ENCODE data around the gene RPN1. TPM values are rescaled to one million over a fixed set of nuclear protein-coding genes. Genes with fewer than 3 reads are reported as not detected.

Gene RPN1
- total and polyA plus RNA-seq, 2 donors (not counting 3 experiments of a cell fraction or from before 2014, with no cell fraction given), result 250 to 266 TPM

DNA sequence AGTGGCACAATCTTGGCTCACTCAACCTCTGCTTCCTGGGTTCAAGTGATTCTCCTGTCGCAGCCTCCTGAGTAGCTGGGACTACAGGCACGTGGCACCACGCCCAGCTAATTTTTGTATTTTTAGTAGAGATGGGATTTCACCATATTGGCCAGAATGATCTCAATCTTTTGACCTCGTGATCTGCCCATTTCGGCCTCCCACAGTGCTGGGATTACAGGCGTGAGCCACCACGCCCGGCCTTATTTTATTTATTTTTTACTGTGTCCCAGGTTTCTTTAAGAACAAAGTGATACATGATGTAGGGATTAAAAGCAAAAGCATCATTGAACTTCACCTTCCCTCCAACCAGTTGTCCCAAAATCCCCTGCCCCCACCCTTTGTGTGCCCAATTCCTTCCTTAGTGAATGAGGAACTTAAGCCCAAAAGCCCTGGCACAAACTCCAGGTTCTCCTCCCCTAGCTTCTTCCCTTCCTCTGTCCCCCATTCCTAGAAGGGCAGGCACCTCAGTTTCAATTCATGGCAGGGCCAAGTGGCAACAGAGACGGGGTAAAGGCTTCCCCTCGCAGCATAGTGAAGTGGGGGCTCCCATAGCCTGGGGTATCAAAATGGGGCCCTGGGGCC lies 23.7 kb upstream of the RPN1 start:
- Histone ChIP-seq H3K79me2 (ENCODE audit: control insufficient read depth, insufficient read depth, low read length) (no peaks in the 10 kb centered on the region), H2AFZ (ENCODE audit: low read depth, low read length) (no peak overlapping the region), H3K9me3 (replicated peaks; ENCODE audit: control insufficient read depth, insufficient read depth, low read length) (no peaks in the 10 kb centered on the region), H3K36me3 (ENCODE audit: control insufficient read depth in 2 of 2, extremely low read depth in 1 of 2, insufficient read depth in 2 of 2, low read length in 2 of 2) (no peaks in the 10 kb centered on the region), H3K9ac (replicated peaks; ENCODE audit: extremely low read depth, insufficient read depth, low read length) (no peak overlapping the region), H3K9me1 (replicated peaks; ENCODE audit: control insufficient read depth, extremely low read depth, insufficient read depth, low read length) (no peaks in the 10 kb centered on the region), H3K4me3 (replicated peaks in 1 of 3; ENCODE audit: insufficient read depth in 1 of 3, low read depth in 1 of 3, low read length in 3 of 3) (no peak overlapping the region), H3K4me2 (ENCODE audit: insufficient read depth, low read length) (no peak overlapping the region), H4K20me1 (replicated peaks; ENCODE audit: control insufficient read depth, extremely low read depth, insufficient read depth, low read length) (no peaks in the 10 kb centered on the region), H3K27me3 (ENCODE audit: control insufficient read depth in 2 of 2, insufficient read depth in 2 of 2, low read length in 2 of 2) (no peaks in the 10 kb centered on the region), H3K4me1 (ENCODE audit: control insufficient read depth, extremely low read depth, insufficient read depth, low read length) (no peaks in the 10 kb centered on the region), H3K27ac (ENCODE audit: insufficient read depth, low read depth, low read length) (no peak overlapping the region)
- dilution Hi-C loops (cut with MboI; ENCODE audit: extremely low pct_ligation_motif_present, low sequenced_read_pairs) (no loop called here), intact Hi-C loops (cut with micrococcal nuclease) (no loop called here)
- DNase-seq (ENCODE audit: low read depth, low spot score) (no peak), FAIRE-seq (no peak)
- CTCF ChIA-PET, result interaction anchor here (0.6 kb wide), 1 partner anchor 9 kb away, joined by 3 read pairs; no protein-coding TSS in a partner anchor
- no TSS peak for BruUV-seq (replicated peaks)
- POLR2A ChIA-PET, result no interaction called here
- TF ChIP-seq POLR2AphosphoS5 (IDR thresholded peaks at IDR 0.05; ENCODE audit: insufficient read depth, low read depth, low read length), result no peak
- no peak for TF ChIP-seq MYC (IDR thresholded peaks at IDR 0.05; ENCODE audit: low read depth, low read length)
- no peak for TF ChIP-seq FOS (IDR thresholded peaks at IDR 0.05; ENCODE audit: borderline replicate concordance, insufficient read depth, low read length)
- no peak for TF ChIP-seq POLR2A (IDR thresholded peaks at IDR 0.05; ENCODE audit: low read depth, low read length)
- TF ChIP-seq EZH2 (IDR thresholded peaks at IDR 0.05; ENCODE audit: borderline replicate concordance, low read depth, low read length, severe bottlenecking), result no peak
- TF ChIP-seq, protein P1, sequence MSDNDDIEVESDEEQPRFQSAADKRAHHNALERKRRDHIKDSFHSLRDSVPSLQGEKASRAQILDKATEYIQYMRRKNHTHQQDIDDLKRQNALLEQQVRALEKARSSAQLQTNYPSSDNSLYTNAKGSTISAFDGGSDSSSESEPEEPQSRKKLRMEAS (IDR thresholded peaks at IDR 0.05; ENCODE audit: insufficient read depth, insufficient read length), result no peak
- TF ChIP-seq, protein P2, sequence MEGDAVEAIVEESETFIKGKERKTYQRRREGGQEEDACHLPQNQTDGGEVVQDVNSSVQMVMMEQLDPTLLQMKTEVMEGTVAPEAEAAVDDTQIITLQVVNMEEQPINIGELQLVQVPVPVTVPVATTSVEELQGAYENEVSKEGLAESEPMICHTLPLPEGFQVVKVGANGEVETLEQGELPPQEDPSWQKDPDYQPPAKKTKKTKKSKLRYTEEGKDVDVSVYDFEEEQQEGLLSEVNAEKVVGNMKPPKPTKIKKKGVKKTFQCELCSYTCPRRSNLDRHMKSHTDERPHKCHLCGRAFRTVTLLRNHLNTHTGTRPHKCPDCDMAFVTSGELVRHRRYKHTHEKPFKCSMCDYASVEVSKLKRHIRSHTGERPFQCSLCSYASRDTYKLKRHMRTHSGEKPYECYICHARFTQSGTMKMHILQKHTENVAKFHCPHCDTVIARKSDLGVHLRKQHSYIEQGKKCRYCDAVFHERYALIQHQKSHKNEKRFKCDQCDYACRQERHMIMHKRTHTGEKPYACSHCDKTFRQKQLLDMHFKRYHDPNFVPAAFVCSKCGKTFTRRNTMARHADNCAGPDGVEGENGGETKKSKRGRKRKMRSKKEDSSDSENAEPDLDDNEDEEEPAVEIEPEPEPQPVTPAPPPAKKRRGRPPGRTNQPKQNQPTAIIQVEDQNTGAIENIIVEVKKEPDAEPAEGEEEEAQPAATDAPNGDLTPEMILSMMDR (IDR thresholded peaks at IDR 0.05; ENCODE audit: extremely low read depth in 1 of 2, insufficient read depth in 1 of 2, low read depth in 1 of 2, low read length in 2 of 2), result no peak
- no peak for TF ChIP-seq JUN (IDR thresholded peaks at IDR 0.05; ENCODE audit: borderline replicate concordance, insufficient read depth, insufficient read length, low read depth)
- no peak for TF ChIP-seq GATA2 (IDR thresholded peaks at IDR 0.05; ENCODE audit: insufficient read depth, insufficient read length, low read depth, low read length)
